Measurements from ENCODE around the gene GDF10. TPM values are rescaled to one million over a fixed set of nuclear protein-coding genes. Genes with fewer than 3 reads are reported as not detected.

GDF10 gene
- polyA plus RNA-seq, 1 experiment, result not detected

GRCh38 chr10:47262606-47263533 lies 37.1 kb upstream of the GDF10 start:
- no peak for TF ChIP-seq CTCF (IDR thresholded peaks at IDR 0.05; ENCODE audit: insufficient read depth, low read depth, low read length)
- H3K27me3 ChIP-seq (ENCODE audit: control insufficient read depth, insufficient read depth, low read length), result peaks cover 2% of the 10 kb centered on the region; the same call in 1 of the 2 replicates
- CTCF ChIA-PET, result interaction anchor here (1.4 kb wide), 1 partner anchor 238 kb away, joined by 4 read pairs; no protein-coding TSS in a partner anchor
- DNase-seq (ENCODE audit: low read depth), result peak; percentile 8
- POLR2A ChIA-PET, result no interaction called here
- no peaks in the 10 kb centered on the region for H3K36me3 ChIP-seq (ENCODE audit: control insufficient read depth, insufficient read depth, low read length)
- no peak overlapping the region for H3K4me3 ChIP-seq (ENCODE audit: low read depth, low read length)

- Histone ChIP-seq H3K36me3 (ENCODE audit: control insufficient read depth, insufficient read depth, low read length) (no peaks in the 10 kb centered on the region), H3K4me3 (ENCODE audit: low read depth, low read length) (no peak overlapping the region), H3K27me3 (ENCODE audit: control insufficient read depth, insufficient read depth, low read length) (peaks cover 2% of the 10 kb centered on the region; the same call in 1 of the 2 replicates)
- POLR2A ChIA-PET, result no interaction called here
- CTCF ChIA-PET, result no interaction called here
- TF ChIP-seq CTCF (IDR thresholded peaks at IDR 0.05; ENCODE audit: insufficient read depth, low read depth, low read length), result no peak
- DNase-seq (ENCODE audit: low read depth), result no peak
These were observed 35.2 kb upstream of the GDF10 start for GRCh38 chr10:47264797-47265281.

- POLR2A ChIA-PET, result no interaction called here
- no peak overlapping the region for H3K4me3 ChIP-seq (ENCODE audit: low read depth, low read length)
- H3K27me3 ChIP-seq (ENCODE audit: control insufficient read depth, insufficient read depth, low read length), result 0 out of 2 replicates have a peak, but pooled peaks cover 1% of the 10 kb centered on the region
- no peak for DNase-seq (ENCODE audit: low read depth)
- no peaks in the 10 kb centered on the region for H3K36me3 ChIP-seq (ENCODE audit: control insufficient read depth, insufficient read depth, low read length)
- no peak for TF ChIP-seq CTCF (IDR thresholded peaks at IDR 0.05; ENCODE audit: insufficient read depth, low read depth, low read length)
- CTCF ChIA-PET, result no interaction called here
These were observed 33.4 kb upstream of the GDF10 start for GRCh38 chr10:47266602-47267001.

GRCh38 chr10:47268696-47269095 lies 31.3 kb upstream of the GDF10 start:
- H3K4me3 ChIP-seq (ENCODE audit: low read depth, low read length), result no peak overlapping the region
- ChIA-PET CTCF (interaction anchor here (1.6 kb wide), 1 partner anchor 243 kb away, joined by 4 read pairs; no protein-coding TSS in a partner anchor), POLR2A (no interaction called here)
- TF ChIP-seq CTCF (IDR thresholded peaks at IDR 0.05; ENCODE audit: insufficient read depth, low read depth, low read length), result no peak
- no peaks in the 10 kb centered on the region for H3K27me3 ChIP-seq (ENCODE audit: control insufficient read depth, insufficient read depth, low read length)
- no peaks in the 10 kb centered on the region for H3K36me3 ChIP-seq (ENCODE audit: control insufficient read depth, insufficient read depth, low read length)
- DNase-seq (ENCODE audit: low read depth), result no peak

- H3K27me3 ChIP-seq (ENCODE audit: control insufficient read depth, insufficient read depth, low read length), result no peaks in the 10 kb centered on the region
- H3K4me3 ChIP-seq (ENCODE audit: low read depth, low read length), result no peak overlapping the region
- no peaks in the 10 kb centered on the region for H3K36me3 ChIP-seq (ENCODE audit: control insufficient read depth, insufficient read depth, low read length)
- ChIA-PET CTCF (interaction anchor here (1.6 kb wide), 1 partner anchor 244 kb away, joined by 4 read pairs; no protein-coding TSS in a partner anchor), POLR2A (no interaction called here)
- DNase-seq (ENCODE audit: low read depth), result no peak
- TF ChIP-seq CTCF (IDR thresholded peaks at IDR 0.05; ENCODE audit: insufficient read depth, low read depth, low read length), result no peak; the same call in 1 of the 2 replicates
These were observed 30.7 kb upstream of the GDF10 start for GRCh38 chr10:47269294-47269693.
